HG03565 (cell line): Measurements from ENCODE around the gene MGAT5B.
"Not testable (repeated sequence)": the region's sequence is repeated elsewhere in the genome, so short reads cannot be mapped to it uniquely, and the experiment has no call there.

Source experiments
- ATAC-seq: cut with Tn5 transposase; IDR thresholded peaks from one replicate; pipeline ENCODE4 v1.9.1; 2021; ENCODE audit warnings: mild to moderate bottlenecking, moderate library complexity; ENCODE audit not compliant: unreplicated experiment

Gene MGAT5B, protein sequence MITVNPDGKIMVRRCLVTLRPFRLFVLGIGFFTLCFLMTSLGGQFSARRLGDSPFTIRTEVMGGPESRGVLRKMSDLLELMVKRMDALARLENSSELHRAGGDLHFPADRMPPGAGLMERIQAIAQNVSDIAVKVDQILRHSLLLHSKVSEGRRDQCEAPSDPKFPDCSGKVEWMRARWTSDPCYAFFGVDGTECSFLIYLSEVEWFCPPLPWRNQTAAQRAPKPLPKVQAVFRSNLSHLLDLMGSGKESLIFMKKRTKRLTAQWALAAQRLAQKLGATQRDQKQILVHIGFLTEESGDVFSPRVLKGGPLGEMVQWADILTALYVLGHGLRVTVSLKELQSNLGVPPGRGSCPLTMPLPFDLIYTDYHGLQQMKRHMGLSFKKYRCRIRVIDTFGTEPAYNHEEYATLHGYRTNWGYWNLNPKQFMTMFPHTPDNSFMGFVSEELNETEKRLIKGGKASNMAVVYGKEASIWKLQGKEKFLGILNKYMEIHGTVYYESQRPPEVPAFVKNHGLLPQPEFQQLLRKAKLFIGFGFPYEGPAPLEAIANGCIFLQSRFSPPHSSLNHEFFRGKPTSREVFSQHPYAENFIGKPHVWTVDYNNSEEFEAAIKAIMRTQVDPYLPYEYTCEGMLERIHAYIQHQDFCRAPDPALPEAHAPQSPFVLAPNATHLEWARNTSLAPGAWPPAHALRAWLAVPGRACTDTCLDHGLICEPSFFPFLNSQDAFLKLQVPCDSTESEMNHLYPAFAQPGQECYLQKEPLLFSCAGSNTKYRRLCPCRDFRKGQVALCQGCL

DNA sequence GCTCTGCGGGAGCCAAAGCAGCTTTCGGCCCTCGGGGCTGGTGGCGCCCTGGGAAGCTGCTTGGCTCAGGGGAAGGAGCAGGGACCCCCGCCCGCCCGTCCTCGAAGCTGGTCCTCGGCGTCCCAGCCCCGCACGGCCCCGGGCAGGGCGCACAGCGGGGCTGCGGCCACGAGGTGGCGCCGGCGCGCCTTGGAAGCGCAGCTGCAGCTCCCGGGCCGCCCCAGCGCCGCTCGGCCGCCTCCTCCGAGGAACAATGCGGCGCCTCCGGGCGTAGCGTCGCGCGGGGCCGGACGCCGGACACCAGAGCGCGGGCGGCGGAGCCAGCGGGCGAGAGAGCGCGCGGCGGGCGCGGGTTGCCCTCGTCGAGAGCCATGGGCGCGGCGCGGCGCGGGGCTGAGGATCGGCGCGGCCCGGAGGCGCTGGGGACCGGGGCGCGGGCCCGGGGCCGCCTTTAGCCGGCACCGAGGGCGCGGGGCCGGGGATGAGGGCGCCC is at the start of gene MGAT5B:
TSS of gene MGAT5B (plus strand) at position 229 of the 493 bp plus-strand sequence. CDS start 626 bp downstream, outside the sequence.
- ATAC-seq, result peak; percentile 54

DNA sequence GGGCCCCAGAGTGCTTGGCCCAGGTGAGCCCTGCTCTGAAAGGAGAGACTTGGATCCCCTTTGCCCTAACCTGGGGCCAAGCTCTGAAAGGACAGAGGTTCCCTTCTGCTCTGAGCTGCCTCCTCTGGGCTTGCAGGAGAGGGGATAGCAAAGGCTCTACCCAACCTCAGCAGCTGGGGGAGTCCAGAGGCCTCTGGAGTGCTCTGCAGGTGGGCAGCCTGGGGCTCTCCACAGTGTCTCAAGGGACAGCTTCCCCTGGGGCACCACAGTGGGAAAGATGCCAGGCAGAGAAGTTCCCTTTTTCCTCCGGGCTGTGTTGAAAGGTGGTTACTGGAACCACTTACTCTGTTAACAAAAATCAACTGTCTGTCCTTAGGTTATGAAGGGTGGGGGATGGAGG is 48.2 kb upstream of the MGAT5B start:
- no peak for ATAC-seq

DNA sequence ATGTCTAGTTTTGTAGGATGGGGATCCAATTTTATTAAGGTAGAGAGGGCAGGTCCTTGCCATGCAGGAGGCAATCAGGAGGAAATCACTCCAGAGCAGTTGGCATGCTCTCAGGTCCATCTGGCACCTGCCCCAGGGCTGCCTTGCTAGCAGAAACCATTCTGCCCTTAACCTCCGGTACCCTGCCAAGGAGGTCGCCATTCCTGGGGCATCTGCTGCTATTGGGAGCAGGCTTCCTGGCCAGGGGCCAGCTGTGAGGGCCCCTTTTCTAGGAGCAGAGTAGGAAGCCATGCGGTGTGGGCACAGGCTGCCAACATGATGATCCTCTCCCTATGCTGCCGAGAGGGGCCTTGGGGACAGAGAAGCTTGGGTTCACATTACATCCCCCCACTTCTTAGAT is 47.6 kb upstream of the MGAT5B start:
- no peak for ATAC-seq

DNA sequence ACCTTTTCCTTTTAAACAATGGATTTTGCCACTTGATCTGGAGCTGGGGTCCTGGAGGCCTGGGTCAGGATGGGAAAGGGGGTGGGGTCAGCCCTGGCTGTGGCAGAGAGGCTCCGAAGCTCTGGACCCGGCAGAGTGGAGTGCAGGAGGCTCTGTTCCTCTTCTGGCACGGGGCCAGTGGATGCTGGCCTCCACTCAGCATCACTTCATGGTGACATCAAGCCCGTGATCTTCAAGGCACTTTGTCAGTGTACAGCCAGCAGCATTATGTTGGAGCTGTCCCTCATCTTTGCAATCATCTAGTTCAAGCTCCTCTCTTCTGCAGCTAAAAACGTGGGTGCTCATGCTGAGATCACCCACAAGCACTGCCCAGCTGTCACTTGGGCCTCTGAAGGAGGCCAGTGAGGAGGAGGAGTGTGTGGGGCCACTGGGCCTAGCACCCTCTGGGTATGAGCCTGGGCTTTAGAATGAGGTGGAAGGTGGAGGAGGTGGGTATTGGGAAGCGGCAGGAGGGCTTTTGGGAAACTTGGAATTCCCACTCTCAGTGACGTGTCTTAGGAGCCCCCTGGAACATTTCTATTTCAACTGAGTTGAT is 45.9 kb upstream of the MGAT5B start:
- ATAC-seq, result no peak

DNA sequence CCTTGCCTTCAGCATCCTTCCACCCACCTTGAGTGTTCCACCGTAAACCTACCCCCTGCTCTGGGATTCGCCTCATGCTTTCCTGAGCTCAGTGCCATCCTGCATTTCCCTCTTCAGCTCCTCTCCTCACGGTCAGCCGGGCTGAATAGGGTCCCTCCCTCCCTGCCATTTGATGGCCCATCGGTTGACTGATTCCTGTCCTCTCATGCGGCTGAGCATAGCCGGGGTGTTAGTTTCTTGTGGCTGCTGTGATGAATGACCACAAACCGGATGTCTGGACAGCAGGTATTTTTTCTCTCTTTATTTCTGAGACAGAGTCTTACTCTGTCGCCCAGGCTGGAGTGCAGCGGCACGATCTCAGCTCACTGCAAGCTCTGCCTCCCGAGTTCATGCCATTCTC is 44.1 kb upstream of the MGAT5B start:
- no peak for ATAC-seq

DNA sequence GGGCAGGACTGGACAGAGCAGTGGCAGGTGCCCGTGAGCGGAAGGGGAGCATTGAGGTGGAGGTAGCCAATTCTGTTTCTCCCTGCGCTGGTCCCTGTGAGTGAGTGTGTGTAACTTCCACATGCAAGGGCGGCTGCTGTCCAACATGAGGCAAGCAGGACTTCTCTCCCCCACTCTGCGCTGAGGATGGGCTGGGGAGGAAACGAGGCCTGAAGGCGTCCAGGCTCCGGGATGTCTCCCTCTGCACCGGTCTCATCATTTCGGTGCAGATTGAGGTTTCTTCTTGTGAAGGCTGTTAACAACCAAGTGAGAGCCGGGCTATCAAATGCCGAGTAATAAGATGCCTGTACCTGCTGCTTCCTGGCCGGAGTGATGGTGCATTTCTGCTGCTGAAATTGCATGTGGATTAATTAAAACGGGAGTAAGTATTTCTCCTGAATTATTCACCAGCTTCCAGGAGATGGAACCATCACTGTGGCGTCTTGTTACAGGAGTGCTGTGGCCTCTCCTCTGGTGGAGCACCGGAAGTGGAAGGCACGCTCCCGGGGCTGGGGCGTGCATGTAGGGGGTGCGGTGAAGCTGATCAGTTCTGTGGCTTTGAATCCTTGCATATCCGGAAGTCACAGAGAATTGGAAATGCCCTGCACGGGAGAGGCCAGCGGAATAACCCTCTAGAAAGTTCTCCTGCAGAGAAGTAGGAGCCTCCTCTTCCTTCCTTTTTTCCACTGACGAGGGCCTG is 41.7 kb upstream of the MGAT5B start:
- ATAC-seq, result no peak

DNA sequence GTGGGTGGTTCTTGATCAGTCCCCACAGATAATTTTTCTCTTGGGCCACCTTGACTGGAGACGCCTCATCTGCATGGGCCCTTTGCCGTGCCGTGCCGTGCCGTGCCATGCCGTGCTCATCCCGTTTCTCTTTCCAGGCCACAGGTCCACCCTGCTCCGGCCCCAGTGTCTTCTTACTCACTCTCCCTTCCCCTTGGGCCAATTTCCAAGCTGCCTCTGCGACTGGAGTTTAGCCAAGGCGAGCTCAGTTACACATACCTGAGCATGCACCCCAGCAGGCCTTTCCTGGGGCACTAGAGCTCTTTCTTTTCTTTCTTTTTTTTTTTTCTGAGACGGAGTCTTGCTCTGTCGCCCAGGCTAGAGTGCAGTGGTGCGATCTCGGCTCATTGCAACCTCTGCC is 40.5 kb upstream of the MGAT5B start:
- ATAC-seq, result no peak

DNA sequence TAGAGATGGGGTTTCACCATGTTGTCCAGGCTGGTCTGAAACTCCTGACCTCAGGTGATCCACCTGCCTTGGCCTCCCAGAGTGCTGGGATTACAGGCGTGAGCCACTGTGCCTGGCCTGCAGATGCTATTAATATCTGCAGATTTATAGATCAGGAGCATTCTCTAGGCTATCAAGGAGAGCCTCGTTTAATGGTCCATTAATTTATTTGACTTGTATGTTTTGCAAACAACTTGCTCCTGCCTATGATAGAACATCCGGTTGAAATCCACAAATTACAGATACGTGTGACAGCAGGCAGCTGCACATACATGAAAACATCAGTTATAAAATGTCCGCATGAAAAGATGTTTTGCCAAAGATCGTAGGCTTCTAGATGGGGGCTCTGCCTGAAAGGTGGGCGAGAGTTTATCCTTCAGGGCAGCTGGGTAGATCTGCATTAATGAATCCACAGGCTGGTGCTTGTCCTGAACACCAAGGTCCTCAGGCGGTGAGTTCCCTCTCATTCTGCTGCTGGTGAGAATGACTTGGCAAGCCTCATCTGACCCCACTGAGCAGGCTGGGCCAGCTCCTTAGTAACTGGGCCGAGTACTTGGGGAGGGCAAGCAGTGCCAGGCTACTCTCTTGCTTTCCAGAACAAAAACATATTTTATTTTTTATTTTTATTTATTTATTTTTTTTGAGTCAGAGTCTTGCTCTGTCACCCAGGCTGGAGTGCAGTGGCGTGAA is 37.1 kb upstream of the MGAT5B start:
- no peak for ATAC-seq

DNA sequence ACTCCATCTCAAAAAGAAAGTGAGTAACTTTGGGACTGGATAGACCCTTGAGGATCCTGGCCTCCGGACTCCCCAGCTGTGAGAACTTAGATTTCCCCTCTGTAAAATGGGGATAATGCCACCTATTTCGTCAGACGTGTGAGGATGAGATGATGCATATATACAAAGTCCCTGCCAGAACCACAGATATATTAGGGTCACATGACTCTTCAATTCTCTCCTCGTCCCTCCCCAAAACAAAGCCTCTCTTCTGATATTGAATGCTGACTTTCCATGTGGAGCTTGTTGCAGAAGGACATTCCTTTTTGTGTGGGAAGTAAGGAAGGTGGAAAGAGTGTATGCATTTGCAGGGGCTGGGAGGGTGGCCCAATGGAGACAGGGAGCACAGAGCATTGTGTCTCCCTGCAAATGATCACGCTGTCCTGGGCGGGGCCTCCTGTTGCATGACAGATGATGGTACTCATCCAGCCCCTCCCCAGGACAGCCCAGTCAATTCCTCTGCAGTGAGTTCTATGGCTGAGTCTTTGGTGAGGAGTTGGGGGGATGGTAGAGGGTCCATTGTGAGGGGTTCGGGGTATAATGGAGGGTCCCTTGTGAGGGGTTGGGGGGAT is 35.1 kb upstream of the MGAT5B start:
- ATAC-seq, result no peak

DNA sequence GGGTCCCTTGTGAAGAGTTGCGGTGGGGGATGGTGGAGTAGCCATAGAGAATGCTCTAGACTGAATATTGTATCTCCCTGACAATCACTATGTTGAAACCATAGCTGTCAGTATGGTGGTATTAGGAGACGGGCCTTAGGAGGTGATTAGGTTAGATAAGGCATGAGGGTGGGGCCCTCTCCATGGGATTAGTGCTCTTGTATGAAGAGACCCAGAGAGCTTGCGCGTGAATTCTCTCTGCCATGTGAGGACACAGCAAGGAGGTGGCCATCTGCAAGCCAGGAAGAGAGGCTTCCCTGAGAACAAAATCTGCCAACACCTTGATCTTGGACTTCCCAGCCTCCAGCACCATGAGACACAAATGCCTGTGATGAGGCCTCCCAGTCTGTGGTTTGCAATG is 34.5 kb upstream of the MGAT5B start:
- ATAC-seq, result no peak

DNA sequence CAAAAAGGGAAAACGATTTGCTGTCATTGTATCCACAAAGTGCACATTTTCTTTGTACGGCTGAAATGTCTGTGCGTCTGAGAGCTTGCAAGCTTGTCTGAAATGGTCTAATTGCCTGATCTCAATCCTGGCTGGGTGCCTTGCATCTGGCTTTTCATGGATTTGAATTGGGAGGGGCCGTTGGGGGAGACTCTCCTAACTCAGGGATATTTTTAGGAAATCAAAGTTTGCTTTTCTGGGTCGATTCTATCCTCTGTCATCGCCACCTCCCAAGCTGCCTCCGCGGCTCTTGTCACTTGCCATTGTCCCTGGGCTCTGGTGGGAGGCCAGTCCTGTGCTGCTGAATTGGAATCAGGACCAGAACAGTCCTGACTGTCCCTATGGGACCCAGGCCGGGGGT is 33.3 kb upstream of the MGAT5B start:
- ATAC-seq, result no peak

DNA sequence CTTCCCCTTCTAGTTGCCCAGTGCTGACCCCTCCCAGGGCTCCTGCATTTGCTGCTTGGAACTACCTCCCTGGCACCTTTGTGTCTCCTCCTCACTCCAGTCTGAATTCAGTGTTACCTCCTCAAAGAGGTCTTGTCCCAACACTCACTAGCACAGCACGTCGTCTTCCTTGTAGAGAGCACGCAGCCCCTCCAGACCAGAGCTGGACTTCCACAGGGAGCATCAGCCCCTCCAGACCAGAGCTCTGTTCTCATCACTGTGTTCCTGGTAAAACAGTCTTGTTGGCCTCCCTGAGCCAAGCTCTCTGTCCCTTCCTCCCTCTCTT is 27.8 kb upstream of the MGAT5B start:
- ATAC-seq, result no peak

DNA sequence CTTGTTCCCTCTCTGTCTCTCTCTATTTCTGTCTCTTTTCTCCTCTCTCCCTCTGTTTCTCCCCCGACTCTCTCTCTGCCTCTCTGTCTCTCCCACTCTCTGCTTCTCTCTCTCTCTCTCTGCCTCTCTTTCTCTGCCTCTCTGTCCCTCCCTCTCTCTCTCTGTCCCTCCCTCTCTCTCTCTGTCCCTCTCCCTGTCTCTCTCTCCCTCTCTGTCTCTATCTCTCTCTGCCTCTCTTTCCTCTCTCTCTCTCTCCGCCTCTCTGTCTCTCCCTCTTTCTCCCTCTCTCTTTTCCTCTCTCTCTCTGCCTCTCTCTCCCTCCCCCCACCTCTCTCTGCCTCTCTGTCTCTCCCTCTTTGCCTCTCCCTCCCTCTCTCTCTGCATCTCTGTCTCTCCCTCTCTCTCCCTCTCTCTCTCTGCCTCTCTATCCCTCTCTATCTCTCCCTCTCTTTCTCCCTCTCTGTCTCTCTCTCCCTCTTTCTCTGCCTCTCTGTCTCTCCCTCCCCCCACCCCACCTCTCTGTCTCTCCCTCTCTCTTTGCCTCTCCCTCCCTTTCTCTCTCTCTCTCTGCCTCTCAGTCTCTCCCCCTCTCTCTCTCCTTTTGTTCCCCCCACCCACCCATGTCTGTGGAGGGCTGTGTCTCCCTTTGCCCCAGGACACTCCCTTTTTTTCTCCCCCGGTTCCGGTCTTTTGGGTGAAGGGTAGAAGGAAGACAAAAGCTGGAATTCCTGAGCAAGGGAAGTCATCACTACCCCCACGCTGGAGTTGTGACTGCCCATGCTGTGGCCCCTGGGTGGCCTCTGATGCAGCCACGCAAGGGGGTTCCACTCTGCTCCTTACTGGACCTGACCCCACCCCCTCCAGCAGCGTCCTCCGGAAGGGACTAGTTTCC is 27.1 kb upstream of the MGAT5B start:
- ATAC-seq, result no peak

DNA sequence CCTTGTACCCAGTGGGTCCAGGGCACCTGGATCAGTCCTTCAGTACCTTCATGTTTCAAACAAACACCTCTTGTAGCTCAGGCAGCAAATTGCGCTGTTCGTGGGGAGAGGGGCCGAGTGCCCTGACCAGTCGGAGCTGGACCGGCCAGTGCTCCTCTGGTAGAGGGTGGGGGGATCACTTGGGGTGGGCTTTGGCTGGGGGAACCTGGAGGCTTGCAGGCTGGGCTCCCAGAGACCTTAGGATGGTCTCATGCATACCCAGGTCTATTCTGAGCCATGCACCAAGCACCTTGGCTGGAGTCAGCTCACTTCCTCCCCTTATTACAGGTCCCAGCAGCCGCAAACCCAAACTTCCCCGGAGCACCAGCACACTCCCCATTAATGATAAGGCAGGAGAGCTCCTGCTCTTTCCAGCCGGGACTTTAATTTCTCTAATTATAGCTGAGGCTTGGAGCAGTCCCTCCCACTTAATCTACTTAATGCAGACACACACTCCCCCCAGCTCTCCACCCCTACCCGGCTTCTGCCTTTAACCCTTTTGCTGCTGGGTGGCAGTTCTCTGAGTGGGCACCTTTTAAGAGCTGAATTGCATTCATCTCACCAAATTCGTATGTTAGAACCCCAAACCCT is 26.3 kb upstream of the MGAT5B start:
- no peak for ATAC-seq

DNA sequence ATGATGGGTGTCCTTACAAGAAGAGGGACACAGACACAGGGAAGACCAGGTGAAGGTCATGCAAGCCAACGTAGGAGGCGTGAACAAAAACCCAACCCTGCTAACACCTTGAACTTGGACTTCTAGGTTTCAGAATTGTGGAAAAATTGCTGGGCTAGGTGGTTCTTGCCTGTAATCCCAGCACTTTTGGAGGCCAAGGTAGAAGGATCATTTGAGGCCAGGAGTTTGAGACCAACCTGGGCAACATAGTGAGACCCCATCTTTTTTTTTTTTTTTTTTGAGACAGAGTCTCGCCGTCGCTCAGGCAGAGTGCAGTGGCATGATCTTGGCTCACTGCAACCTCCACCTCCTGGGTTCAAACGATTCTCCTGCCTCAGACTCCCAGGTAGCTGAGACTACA is 25.1 kb upstream of the MGAT5B start:
- not testable (repeated sequence) for ATAC-seq

DNA sequence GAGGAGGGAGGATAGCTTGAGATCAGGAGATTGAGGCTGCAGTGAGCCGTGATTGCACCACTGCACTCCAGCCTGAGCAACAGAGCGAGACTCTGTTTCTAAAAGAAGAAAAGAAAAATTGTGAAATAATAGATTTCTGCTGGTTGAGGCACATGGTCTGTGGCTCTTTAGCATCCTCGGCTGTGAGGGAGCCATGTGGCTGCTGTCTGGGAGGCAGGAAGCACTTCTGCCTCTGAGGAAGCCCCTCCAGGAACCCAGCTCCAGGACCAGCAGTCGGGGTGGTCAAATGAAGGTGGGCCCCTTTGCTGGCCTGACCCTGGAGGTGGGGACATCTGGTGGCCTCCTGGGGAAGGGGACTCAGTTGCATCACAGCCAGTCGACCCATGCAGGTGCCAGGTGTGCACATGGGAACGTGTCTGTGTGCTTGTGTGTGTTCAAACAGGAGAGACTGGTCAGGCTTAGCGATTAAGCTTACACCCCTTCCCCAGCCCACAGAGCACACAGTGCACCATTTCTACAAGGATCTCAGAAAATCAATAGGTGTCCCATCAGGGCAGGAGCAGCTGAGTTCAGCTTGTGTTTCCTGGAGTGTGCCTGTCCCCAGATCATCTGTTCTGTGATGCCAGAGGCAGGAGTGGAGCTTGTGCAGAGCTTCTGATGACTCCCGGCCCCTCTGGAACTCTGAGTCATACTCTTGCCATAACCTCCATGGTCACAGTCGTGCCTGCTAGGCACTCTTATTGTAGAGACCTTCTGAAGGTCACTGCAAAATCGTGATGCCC is 24.3 kb upstream of the MGAT5B start:
- no peak for ATAC-seq

DNA sequence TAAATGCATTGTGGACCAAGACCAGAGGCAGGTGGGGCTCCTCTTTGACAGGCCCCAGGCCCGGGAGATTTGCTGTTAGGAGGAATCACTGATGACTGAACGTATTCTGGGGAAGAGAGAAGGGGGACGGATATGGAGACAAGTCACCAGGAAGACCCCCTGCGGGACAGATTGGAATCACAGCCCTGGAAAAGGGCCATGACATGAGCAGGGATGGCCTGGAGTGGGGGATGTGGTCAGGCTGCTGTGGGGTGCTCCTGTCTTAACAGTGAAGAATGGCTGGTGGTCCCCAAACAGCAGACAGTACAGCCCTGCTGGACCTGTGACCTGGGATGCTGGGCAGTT is 23.7 kb upstream of the MGAT5B start:
- ATAC-seq, result no peak

DNA sequence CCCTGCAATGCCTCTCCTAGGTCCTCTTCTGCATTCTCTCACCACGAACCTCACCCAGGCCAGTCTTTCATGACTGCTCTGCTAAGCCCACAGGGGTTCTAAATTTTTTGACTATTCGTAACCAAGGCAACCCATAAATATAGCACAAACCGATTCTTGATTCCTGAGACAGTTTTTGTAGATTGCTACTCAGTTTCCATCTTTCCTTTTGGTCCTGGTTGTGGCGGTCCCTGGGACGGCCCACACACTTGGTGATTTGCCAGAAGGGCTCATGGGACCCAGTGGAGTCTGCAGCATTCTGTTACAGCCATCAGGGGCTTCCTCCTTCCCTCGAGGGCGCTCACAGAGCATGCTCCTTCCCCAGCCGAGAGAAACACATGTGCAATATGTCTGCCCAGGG is 23.4 kb upstream of the MGAT5B start:
- no peak for ATAC-seq
